Measurements from ENCODE around the gene DSCAML1. TPM values are rescaled to one million over a fixed set of nuclear protein-coding genes. Genes with fewer than 3 reads are reported as not detected.

DSCAML1 gene
- total and polyA plus RNA-seq, 7 donors = 0.04 to 0.52 (median 0.06) TPM

- Histone ChIP-seq H3K4me3 (no peak overlapping the region), H3K27ac (no peak overlapping the region), H3K9me3 (peaks cover 5% of the 10 kb centered on the region), H3K4me1 (no peaks in the 10 kb centered on the region), H3K36me3 (ENCODE audit: insufficient read depth in 1 of 2, low read depth in 1 of 2) (no peaks in the 10 kb centered on the region), H3K27me3 (ENCODE audit: insufficient read depth in 3 of 3, low read length in 2 of 3) (peaks cover 0 to 11% (median 0%) of the 10 kb centered on the region in 3 donors)
- no peak for TF ChIP-seq CTCF (IDR thresholded peaks at IDR 0.05)
- ATAC-seq = no peak
- no peak for DNase-seq
- 74 to 85% (median 80%) methylated on average over 11 to 12 of the region's 12 CpGs for WGBS, 3 donors
- intact Hi-C loops (cut with DNase I) = no loop called here
Measured at GRCh38 chr11:117725048-117725734, 71.8 kb downstream of the DSCAML1 start.

- Histone ChIP-seq H3K27ac (no peak overlapping the region), H3K27me3 (ENCODE audit: insufficient read depth in 3 of 3, low read length in 2 of 3) (peaks cover 0 to 11% (median 0%) of the 10 kb centered on the region in 3 donors), H3K36me3 (ENCODE audit: insufficient read depth in 1 of 2, low read depth in 1 of 2) (no peaks in the 10 kb centered on the region), H3K4me3 (no peak overlapping the region), H3K9me3 (peaks cover 5% of the 10 kb centered on the region), H3K4me1 (no peaks in the 10 kb centered on the region)
- ATAC-seq (no peak), DNase-seq (no peak)
- no peak for TF ChIP-seq CTCF (IDR thresholded peaks at IDR 0.05)
- intact Hi-C loops (cut with DNase I) = no loop called here
Measured at GRCh38 chr11:117724621-117725020, 72.4 kb downstream of the DSCAML1 start.

GRCh38 chr11:117724104-117724503, 72.9 kb downstream of the DSCAML1 start:
- ATAC-seq = no peak
- intact Hi-C loops (cut with DNase I) = no loop called here

GRCh38 chr11:117723277-117724024, 73.6 kb downstream of the DSCAML1 start:
- Histone ChIP-seq H3K36me3 (ENCODE audit: insufficient read depth in 1 of 2, low read depth in 1 of 2) (no peaks in the 10 kb centered on the region), H3K4me3 (no peak overlapping the region), H3K4me1 (no peaks in the 10 kb centered on the region), H3K9me3 (no peaks in the 10 kb centered on the region), H3K27ac (no peak overlapping the region), H3K27me3 (ENCODE audit: insufficient read depth in 3 of 3, low read length in 2 of 3) (peaks cover 0 to 11% (median 0%) of the 10 kb centered on the region in 3 donors)
- TF ChIP-seq CTCF (IDR thresholded peaks at IDR 0.05) = no peak
- no peak for ATAC-seq
- intact Hi-C loops (cut with DNase I) = no loop called here
- 50 to 64% (median 55%) methylated on average over 12 of the region's 12 CpGs for WGBS, 3 donors
- no peak for DNase-seq

More at GRCh38 chr11:117724104-117724503, 72.9 kb downstream of the DSCAML1 start:
- Histone ChIP-seq H3K4me1 (no peaks in the 10 kb centered on the region), H3K36me3 (ENCODE audit: insufficient read depth in 1 of 2, low read depth in 1 of 2) (no peaks in the 10 kb centered on the region), H3K4me3 (no peak overlapping the region), H3K27ac (no peak overlapping the region), H3K9me3 (peaks cover 1% of the 10 kb centered on the region), H3K27me3 (ENCODE audit: insufficient read depth in 3 of 3, low read length in 2 of 3) (peaks cover 0 to 11% (median 0%) of the 10 kb centered on the region in 3 donors)
- DNase-seq = no peak
- 87 to 94% (median 92%) methylated on average over 5 of the region's 5 CpGs for WGBS, 3 donors
- no peak for TF ChIP-seq CTCF (IDR thresholded peaks at IDR 0.05)

All from psoas muscle (tissue), 8 donors.